ENCODE data around the gene RETREG1. TPM values are rescaled to one million over a fixed set of nuclear protein-coding genes. Genes with fewer than 3 reads are reported as not detected.

RETREG1 gene
- polyA plus RNA-seq, 1 of the 3 experiments (the other 2 are of a cell fraction) = 0.43 TPM

DNA sequence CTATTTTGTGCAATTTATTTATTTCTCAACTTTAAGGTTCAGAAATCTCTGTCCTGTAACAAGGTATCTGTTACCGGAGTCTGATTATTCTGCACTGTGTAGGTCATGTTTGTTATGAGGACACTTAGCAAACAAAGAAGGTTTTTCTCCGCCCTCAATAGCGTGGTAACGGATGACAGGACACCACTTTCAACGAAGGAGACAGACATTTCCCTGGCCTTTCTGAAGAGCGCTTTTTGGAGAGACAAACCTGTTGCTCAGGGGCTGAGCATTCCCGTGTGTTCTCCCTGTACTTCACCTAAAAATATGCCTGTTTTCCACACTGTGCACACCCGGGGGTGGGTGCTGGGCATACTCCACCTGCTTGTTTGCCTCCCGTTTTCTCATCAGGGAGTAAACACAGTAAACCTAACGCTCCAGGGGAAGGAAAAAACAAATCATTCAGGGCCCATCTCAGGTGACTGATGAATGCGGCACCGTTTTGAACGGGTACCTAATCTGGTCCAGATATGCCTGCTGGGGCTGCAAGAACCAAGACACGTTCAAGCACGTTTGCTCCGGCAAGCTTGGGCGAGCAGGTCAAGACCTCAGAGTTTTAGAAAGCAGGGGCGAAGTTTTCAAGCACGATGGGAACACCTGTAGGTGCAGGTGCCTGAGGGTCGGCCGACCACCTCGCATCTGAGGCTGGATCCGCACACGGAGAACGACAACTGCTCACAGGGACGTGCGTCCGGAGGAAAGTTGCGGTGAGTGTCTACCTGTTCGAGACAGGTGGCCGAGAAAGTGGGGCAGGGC is 859 bp downstream of the RETREG1 start:
- TF ChIP-seq GATA2 (CRISPR knock-in tag; IDR thresholded peaks at IDR 0.05) (no peak), TEAD4 (IDR thresholded peaks at IDR 0.05; ENCODE audit: borderline replicate concordance, insufficient read depth) (no peak), RFX5 (IDR thresholded peaks at IDR 0.05; ENCODE audit: low read length) (peak; percentile 47; the same call in 1 of the 2 replicates), SIN3A (IDR thresholded peaks at IDR 0.05; ENCODE audit: borderline replicate concordance, low read depth, low read length) (no peak)
- TF ChIP-seq, protein P1, sequence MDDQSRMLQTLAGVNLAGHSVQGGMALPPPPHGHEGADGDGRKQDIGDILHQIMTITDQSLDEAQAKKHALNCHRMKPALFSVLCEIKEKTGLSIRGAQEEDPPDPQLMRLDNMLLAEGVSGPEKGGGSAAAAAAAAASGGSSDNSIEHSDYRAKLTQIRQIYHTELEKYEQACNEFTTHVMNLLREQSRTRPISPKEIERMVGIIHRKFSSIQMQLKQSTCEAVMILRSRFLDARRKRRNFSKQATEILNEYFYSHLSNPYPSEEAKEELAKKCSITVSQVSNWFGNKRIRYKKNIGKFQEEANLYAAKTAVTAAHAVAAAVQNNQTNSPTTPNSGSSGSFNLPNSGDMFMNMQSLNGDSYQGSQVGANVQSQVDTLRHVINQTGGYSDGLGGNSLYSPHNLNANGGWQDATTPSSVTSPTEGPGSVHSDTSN (IDR thresholded peaks at IDR 0.05) = no peak
- TF ChIP-seq, protein P2, sequence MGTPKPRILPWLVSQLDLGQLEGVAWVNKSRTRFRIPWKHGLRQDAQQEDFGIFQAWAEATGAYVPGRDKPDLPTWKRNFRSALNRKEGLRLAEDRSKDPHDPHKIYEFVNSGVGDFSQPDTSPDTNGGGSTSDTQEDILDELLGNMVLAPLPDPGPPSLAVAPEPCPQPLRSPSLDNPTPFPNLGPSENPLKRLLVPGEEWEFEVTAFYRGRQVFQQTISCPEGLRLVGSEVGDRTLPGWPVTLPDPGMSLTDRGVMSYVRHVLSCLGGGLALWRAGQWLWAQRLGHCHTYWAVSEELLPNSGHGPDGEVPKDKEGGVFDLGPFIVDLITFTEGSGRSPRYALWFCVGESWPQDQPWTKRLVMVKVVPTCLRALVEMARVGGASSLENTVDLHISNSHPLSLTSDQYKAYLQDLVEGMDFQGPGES (IDR thresholded peaks at IDR 0.05; ENCODE audit: low read depth, low read length) = no peak
- Histone ChIP-seq H4K20me1 (ENCODE audit: insufficient read depth) (no peaks in the 10 kb centered on the region), H3K79me2 (ENCODE audit: insufficient read depth) (no peaks in the 10 kb centered on the region), H3K4me2 (peak overlapping the region; percentile 86), H3F3A (replicated peaks; ENCODE audit: insufficient read depth) (no peaks in the 10 kb centered on the region), H2AFZ (ENCODE audit: low read depth) (peak overlapping the region; percentile 59; the same call in 1 of the 2 replicates), H3K27me3 (ENCODE audit: insufficient read depth) (peaks cover 28% of the 10 kb centered on the region; the same call in 1 of the 2 replicates), H3K36me3 (replicated peaks in 1 of 2; ENCODE audit: control insufficient read depth in 1 of 2, insufficient read depth in 2 of 2, low read length in 1 of 2) (no peaks in the 10 kb centered on the region), H3K4me3 (ENCODE audit: low read depth in 2 of 2, low read length in 1 of 2) (peak overlapping the region; percentile 64 to 67), H3K4me1 (ENCODE audit: control insufficient read depth in 1 of 2, insufficient read depth in 2 of 2, low read depth in 1 of 2, low read length in 1 of 2) (peaks cover 0 to 9% of the 10 kb centered on the region in 2 experiments; a peak in 1 of 4 replicates), H3K9me2 (no peaks in the 10 kb centered on the region), H3K9ac (no peak overlapping the region), H3K27ac (ENCODE audit: low read depth in 2 of 2, low read length in 1 of 2) (no peak overlapping the region), H3K9me3 (no peaks in the 10 kb centered on the region)
- ChIA-PET POLR2A (no interaction called here), CTCF (interaction anchor here (1.2 to 1.5 kb wide), 2 partner anchors 11 to 30 kb away, joined by 3 to 4 read pairs; no protein-coding TSS in a partner anchor)
- 52% methylated on average over 31 of the region's 31 CpGs for WGBS (ENCODE audit: low lambda C conversion rate)
- DNase-seq = peak; percentile 21

DNA sequence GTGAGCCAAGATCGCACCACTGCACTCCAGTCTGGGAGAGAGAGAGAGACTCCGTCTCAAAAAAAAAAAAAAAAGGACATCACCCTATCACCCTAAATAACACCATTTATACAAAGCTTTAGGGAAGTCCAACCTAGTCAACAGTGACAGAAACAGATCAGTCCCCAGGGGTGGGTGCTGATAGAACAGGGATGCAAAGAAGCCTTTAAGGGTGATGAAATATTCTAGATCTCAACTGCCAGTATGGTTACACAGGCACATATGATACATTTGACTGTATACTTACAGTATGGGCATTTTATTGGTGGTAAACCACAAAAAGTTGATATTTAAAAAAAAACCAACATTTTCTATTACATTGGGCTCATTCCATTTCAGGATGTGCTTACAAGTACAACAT is 4.8 kb downstream of the RETREG1 start:
- H4K20me1 ChIP-seq (ENCODE audit: insufficient read depth) = no peaks in the 10 kb centered on the region
- no peak for DNase-seq
- H2AFZ ChIP-seq (ENCODE audit: low read depth) = no peak overlapping the region
- POLR2A ChIA-PET = no interaction called here
- no peaks in the 10 kb centered on the region for H3K9me3 ChIP-seq
- H3K27ac ChIP-seq (ENCODE audit: low read depth in 2 of 2, low read length in 1 of 2) = no peak overlapping the region
- no peaks in the 10 kb centered on the region for H3F3A ChIP-seq (replicated peaks; ENCODE audit: insufficient read depth)
- no peaks in the 10 kb centered on the region for H3K79me2 ChIP-seq (ENCODE audit: insufficient read depth)
- H3K36me3 ChIP-seq (replicated peaks in 1 of 2; ENCODE audit: control insufficient read depth in 1 of 2, insufficient read depth in 2 of 2, low read length in 1 of 2) = no peaks in the 10 kb centered on the region
- H3K9ac ChIP-seq = no peak overlapping the region
- no peaks in the 10 kb centered on the region for H3K9me2 ChIP-seq
- CTCF ChIA-PET = no interaction called here
- 91% methylated on average over 2 of the region's 2 CpGs for WGBS (ENCODE audit: low lambda C conversion rate)
- no peak overlapping the region for H3K4me2 ChIP-seq
- H3K27me3 ChIP-seq (ENCODE audit: insufficient read depth) = peaks cover 6% of the 10 kb centered on the region; the same call in 1 of the 2 replicates
- peaks cover 0 to 7% of the 10 kb centered on the region in 2 experiments; a peak in 1 of 4 replicates for H3K4me1 ChIP-seq (ENCODE audit: control insufficient read depth in 1 of 2, insufficient read depth in 2 of 2, low read depth in 1 of 2, low read length in 1 of 2)
- H3K4me3 ChIP-seq (ENCODE audit: low read depth in 2 of 2, low read length in 1 of 2) = no peak overlapping the region
- TF ChIP-seq SIN3A (IDR thresholded peaks at IDR 0.05; ENCODE audit: borderline replicate concordance, low read depth, low read length) (no peak), YY1 (IDR thresholded peaks at IDR 0.05; ENCODE audit: low read depth) (no peak), NFIC (IDR thresholded peaks at IDR 0.05; ENCODE audit: borderline replicate concordance) (no peak), FOXM1 (IDR thresholded peaks at IDR 0.05; ENCODE audit: low read depth) (no peak), GATA2 (CRISPR knock-in tag; IDR thresholded peaks at IDR 0.05) (no peak), RXRA (IDR thresholded peaks at IDR 0.05; ENCODE audit: borderline replicate concordance, low read depth) (no peak), FOXJ3 (CRISPR knock-in tag; IDR thresholded peaks at IDR 0.05) (no peak), MEF2A (IDR thresholded peaks at IDR 0.05; ENCODE audit: borderline replicate concordance, low read depth) (no peak), TCF12 (IDR thresholded peaks at IDR 0.05) (no peak), RAD21 (IDR thresholded peaks at IDR 0.05; ENCODE audit: low read length) (no peak)
- TF ChIP-seq, protein P3, sequence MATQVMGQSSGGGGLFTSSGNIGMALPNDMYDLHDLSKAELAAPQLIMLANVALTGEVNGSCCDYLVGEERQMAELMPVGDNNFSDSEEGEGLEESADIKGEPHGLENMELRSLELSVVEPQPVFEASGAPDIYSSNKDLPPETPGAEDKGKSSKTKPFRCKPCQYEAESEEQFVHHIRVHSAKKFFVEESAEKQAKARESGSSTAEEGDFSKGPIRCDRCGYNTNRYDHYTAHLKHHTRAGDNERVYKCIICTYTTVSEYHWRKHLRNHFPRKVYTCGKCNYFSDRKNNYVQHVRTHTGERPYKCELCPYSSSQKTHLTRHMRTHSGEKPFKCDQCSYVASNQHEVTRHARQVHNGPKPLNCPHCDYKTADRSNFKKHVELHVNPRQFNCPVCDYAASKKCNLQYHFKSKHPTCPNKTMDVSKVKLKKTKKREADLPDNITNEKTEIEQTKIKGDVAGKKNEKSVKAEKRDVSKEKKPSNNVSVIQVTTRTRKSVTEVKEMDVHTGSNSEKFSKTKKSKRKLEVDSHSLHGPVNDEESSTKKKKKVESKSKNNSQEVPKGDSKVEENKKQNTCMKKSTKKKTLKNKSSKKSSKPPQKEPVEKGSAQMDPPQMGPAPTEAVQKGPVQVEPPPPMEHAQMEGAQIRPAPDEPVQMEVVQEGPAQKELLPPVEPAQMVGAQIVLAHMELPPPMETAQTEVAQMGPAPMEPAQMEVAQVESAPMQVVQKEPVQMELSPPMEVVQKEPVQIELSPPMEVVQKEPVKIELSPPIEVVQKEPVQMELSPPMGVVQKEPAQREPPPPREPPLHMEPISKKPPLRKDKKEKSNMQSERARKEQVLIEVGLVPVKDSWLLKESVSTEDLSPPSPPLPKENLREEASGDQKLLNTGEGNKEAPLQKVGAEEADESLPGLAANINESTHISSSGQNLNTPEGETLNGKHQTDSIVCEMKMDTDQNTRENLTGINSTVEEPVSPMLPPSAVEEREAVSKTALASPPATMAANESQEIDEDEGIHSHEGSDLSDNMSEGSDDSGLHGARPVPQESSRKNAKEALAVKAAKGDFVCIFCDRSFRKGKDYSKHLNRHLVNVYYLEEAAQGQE (IDR thresholded peaks at IDR 0.05; ENCODE audit: low read depth, low read length) = no peak
- TF ChIP-seq, protein P2 (IDR thresholded peaks at IDR 0.05; ENCODE audit: low read depth, low read length) = no peak
- TF ChIP-seq, protein P4, sequence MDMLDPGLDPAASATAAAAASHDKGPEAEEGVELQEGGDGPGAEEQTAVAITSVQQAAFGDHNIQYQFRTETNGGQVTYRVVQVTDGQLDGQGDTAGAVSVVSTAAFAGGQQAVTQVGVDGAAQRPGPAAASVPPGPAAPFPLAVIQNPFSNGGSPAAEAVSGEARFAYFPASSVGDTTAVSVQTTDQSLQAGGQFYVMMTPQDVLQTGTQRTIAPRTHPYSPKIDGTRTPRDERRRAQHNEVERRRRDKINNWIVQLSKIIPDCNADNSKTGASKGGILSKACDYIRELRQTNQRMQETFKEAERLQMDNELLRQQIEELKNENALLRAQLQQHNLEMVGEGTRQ (IDR thresholded peaks at IDR 0.05; ENCODE audit: borderline replicate concordance, low read depth, low read length) = no peak
- TF ChIP-seq, protein P5, sequence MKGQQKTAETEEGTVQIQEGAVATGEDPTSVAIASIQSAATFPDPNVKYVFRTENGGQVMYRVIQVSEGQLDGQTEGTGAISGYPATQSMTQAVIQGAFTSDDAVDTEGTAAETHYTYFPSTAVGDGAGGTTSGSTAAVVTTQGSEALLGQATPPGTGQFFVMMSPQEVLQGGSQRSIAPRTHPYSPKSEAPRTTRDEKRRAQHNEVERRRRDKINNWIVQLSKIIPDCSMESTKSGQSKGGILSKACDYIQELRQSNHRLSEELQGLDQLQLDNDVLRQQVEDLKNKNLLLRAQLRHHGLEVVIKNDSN (IDR thresholded peaks at IDR 0.05; ENCODE audit: borderline replicate concordance, low read depth) = no peak

Measured in SK-N-SH (cell line).